CD4-positive, alpha-beta T cell (primary cell): ENCODE data around the gene CLDN22. TPM values are rescaled to one million over a fixed set of nuclear protein-coding genes. Genes with fewer than 3 reads are reported as not detected.

Experiments used
- ATAC-seq: fragments of 200-7000 bp; cut with Tn5 transposase; one replicate; pipeline ENCODE4 v1.10.0; 2022; ENCODE audit warnings: mild to moderate bottlenecking; ENCODE audit not compliant: poor library complexity
- CTCF ChIA-PET: fragments of 350-600 bp; sonication (Branson Sonifier 250); formaldehyde crosslinking; loops from one replicate; lab custom pipeline; 2021; ENCODE audit warnings: antibody characterized with exemption, inconsistent platforms; lab: Charles Lee
- POLR2A ChIA-PET: fragments of 350-600 bp; sonication (Branson Sonifier 250); formaldehyde crosslinking; loops from one replicate; lab custom pipeline; 2021; ENCODE audit warnings: antibody characterized with exemption, inconsistent platforms; lab: Charles Lee
- DNase-seq, 14 experiments: peaks; one replicate each; pipeline ENCODE4 v3.0.0-alpha.2; 2013 to 2020; ENCODE audit warnings: mixed read lengths in 2 of 14
- H3K27ac ChIP-seq, 2 donors: one replicate each; pipeline versions ENCODE4 v1.5.1 to v1.7.0; 2013; ENCODE audit warnings: low read length in 2 of 2, low read depth in 1 of 2, mild to moderate bottlenecking in 1 of 2
- H3K27me3 ChIP-seq, 2 experiments: 1 replicate in 1 of 2; 2 replicates in 1 of 2; pipeline versions ENCODE4 v1.6.1 to v1.7.0; 2013; ENCODE audit warnings: low read length in 2 of 2, control low read depth in 1 of 2, mild to moderate bottlenecking in 1 of 2, moderate library complexity in 1 of 2; ENCODE audit not compliant: insufficient read depth in 2 of 2, control insufficient read depth in 1 of 2
- H3K36me3 ChIP-seq: one replicate; pipeline ENCODE4 v1.6.1; 2013; ENCODE audit warnings: low read length, control low read depth; ENCODE audit not compliant: insufficient read depth
- H3K4me1 ChIP-seq: one replicate; pipeline ENCODE4 v1.6.1; 2013; ENCODE audit warnings: low read length, control low read depth; ENCODE audit not compliant: insufficient read depth
- H3K4me3 ChIP-seq: one replicate; pipeline ENCODE4 v1.5.1; 2013; ENCODE audit warnings: mild to moderate bottlenecking, low read length, moderate library complexity
- H3K9me3 ChIP-seq, 2 experiments: 1 replicate in 1 of 2; 2 replicates in 1 of 2; pipeline versions ENCODE4 v1.6.1 to v1.7.0; 2013; ENCODE audit warnings: low read length in 2 of 2, mild to moderate bottlenecking in 2 of 2, control low read depth in 1 of 2, moderate library complexity in 1 of 2; ENCODE audit not compliant: control insufficient read depth in 1 of 2, insufficient read depth in 1 of 2
- H3K27ac Mint-ChIP-seq: one replicate; pipeline ENCODE4 v1.8.0; 2020; ENCODE audit warnings: mixed read lengths
- H3K27me3 Mint-ChIP-seq: one replicate; pipeline ENCODE4 v1.8.0; 2021; ENCODE audit warnings: mixed read lengths
- H3K36me3 Mint-ChIP-seq: one replicate; pipeline ENCODE4 v1.8.0; 2021; ENCODE audit warnings: low read depth, mixed read lengths
- H3K4me1 Mint-ChIP-seq: one replicate; pipeline ENCODE4 v1.8.0; 2021; ENCODE audit warnings: low read depth, mixed read lengths
- H3K4me3 Mint-ChIP-seq: one replicate; pipeline ENCODE4 v1.8.0; 2020; ENCODE audit warnings: mild to moderate bottlenecking, mixed read lengths
- H3K9me3 Mint-ChIP-seq: one replicate; pipeline ENCODE4 v1.8.0; 2020; ENCODE audit warnings: mixed read lengths
- intact Hi-C, 2 experiments: fragments of 100-400 bp; cut with DNase I in 1 of 2; cut with micrococcal nuclease in 1 of 2; formaldehyde crosslinking; loops; one replicate each; pipeline versions ENCODE4 v1.15.1 to v1.9.0; 2023 to 2025; cut with DNase I, micrococcal nuclease
- total RNA-seq, 174 experiments: library from RNA in 2 of 174; stranded (reverse) in 2 of 174; gene quantifications; one replicate each; pipeline ENCODE4 v1.2.3 and lab custom pipeline; 2021 to 2026
- TF ChIP-seq, protein P1 (sequence below): fragments of 200-600 bp; IDR thresholded peaks from one replicate; pipeline ENCODE4 v1.8.0; 2022; ENCODE audit warnings: antibody characterized with exemption, mild to moderate bottlenecking

CLDN22 gene
- total RNA-seq, 2 experiments from 2014 or later: not detected

- no peaks in the 10 kb centered on the region for H3K4me1 Mint-ChIP-seq
- Histone ChIP-seq H3K36me3 (no peaks in the 10 kb centered on the region), H3K27ac (no peak overlapping the region), H3K27me3 (peaks cover 3 to 20% of the 10 kb centered on the region in 2 experiments), H3K9me3 (peaks cover 0 to 5% of the 10 kb centered on the region in 2 experiments), H3K4me1 (peaks cover 7% of the 10 kb centered on the region), H3K4me3 (no peak overlapping the region)
- CTCF ChIA-PET: no interaction called here
- TF ChIP-seq, protein P1, sequence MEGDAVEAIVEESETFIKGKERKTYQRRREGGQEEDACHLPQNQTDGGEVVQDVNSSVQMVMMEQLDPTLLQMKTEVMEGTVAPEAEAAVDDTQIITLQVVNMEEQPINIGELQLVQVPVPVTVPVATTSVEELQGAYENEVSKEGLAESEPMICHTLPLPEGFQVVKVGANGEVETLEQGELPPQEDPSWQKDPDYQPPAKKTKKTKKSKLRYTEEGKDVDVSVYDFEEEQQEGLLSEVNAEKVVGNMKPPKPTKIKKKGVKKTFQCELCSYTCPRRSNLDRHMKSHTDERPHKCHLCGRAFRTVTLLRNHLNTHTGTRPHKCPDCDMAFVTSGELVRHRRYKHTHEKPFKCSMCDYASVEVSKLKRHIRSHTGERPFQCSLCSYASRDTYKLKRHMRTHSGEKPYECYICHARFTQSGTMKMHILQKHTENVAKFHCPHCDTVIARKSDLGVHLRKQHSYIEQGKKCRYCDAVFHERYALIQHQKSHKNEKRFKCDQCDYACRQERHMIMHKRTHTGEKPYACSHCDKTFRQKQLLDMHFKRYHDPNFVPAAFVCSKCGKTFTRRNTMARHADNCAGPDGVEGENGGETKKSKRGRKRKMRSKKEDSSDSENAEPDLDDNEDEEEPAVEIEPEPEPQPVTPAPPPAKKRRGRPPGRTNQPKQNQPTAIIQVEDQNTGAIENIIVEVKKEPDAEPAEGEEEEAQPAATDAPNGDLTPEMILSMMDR: no peak
- ATAC-seq (no peak), DNase-seq (no peak)
- H3K4me3 Mint-ChIP-seq: no peak overlapping the region
- POLR2A ChIA-PET: no interaction called here
- intact Hi-C loops: no loop called here
- H3K36me3 Mint-ChIP-seq: no peaks in the 10 kb centered on the region
- no peaks in the 10 kb centered on the region for H3K9me3 Mint-ChIP-seq
- H3K27ac Mint-ChIP-seq: no peak overlapping the region
- H3K27me3 Mint-ChIP-seq: peaks cover 57% of the 10 kb centered on the region
Measured at GRCh38 chr4:183347566-183347965, 27.5 kb upstream of the CLDN22 start.

DNA sequence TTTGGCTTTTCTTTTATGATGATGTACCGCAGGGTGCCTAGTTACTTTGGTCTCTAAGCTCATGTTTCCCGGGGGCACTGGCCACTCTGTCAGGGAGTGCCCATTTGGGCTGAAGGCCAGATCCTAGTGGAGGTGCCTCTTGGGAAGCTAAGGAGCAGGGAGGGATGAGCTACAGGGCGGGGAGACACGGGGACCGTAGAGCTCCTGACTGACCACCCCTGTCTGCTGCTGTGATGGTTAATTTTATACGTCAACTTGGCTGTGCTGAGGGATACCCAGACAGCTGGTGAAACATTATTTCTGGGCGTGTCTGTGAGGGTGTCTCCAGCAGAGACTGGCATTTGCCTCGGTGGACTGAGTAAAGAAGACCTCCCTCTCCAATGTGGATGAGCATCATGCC, 27.1 kb upstream of the CLDN22 start:
- intact Hi-C loops: no loop called here
- Mint-ChIP-seq H3K4me1 (no peaks in the 10 kb centered on the region), H3K4me3 (no peak overlapping the region), H3K27ac (no peak overlapping the region), H3K27me3 (peaks cover 54% of the 10 kb centered on the region), H3K36me3 (no peaks in the 10 kb centered on the region), H3K9me3 (no peaks in the 10 kb centered on the region)
- ChIA-PET POLR2A (no interaction called here), CTCF (interaction anchor here (0.7 kb wide), 1 partner anchor 25 kb away, joined by 3 read pairs; no protein-coding TSS in a partner anchor)
- Histone ChIP-seq H3K4me1 (peaks cover 8% of the 10 kb centered on the region), H3K27ac (no peak overlapping the region), H3K4me3 (no peak overlapping the region), H3K36me3 (no peaks in the 10 kb centered on the region), H3K27me3 (peaks cover 3 to 20% of the 10 kb centered on the region in 2 experiments), H3K9me3 (peaks cover 0 to 8% of the 10 kb centered on the region in 2 experiments)
- TF ChIP-seq, protein P1: no peak
- no peak for ATAC-seq
- no peak for DNase-seq

DNA sequence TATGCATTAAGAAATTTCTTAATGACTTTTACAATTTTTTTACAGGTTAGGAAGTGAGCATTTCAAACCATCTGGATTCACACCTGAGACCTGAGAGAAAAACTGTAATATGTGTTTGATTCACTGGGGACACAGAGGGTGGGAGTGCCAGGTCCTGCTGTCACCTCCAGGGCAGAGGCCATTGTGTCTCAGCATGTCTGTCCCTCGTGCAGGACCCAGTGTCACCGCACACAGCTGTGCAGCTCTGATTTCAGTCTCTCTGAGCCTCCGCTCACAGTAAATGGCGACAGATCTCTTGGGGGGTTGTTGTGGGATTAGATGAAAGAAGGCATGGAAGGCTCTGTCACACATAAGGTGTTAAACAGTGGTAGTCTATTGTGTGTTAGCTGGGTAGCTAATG, 25.2 kb upstream of the CLDN22 start:
- Histone ChIP-seq H3K4me3 (no peak overlapping the region), H3K9me3 (peaks cover 0 to 8% of the 10 kb centered on the region in 2 experiments), H3K27ac (no peak overlapping the region), H3K36me3 (no peaks in the 10 kb centered on the region), H3K4me1 (peaks cover 8% of the 10 kb centered on the region), H3K27me3 (peaks cover 3 to 17% of the 10 kb centered on the region in 2 experiments)
- intact Hi-C loops: no loop called here
- ChIA-PET POLR2A (no interaction called here), CTCF (no interaction called here)
- H3K27me3 Mint-ChIP-seq: peaks cover 48% of the 10 kb centered on the region
- TF ChIP-seq, protein P1: no peak
- no peaks in the 10 kb centered on the region for H3K9me3 Mint-ChIP-seq
- no peak for ATAC-seq
- H3K4me3 Mint-ChIP-seq: no peak overlapping the region
- DNase-seq: no peak
- H3K36me3 Mint-ChIP-seq: no peaks in the 10 kb centered on the region
- no peaks in the 10 kb centered on the region for H3K4me1 Mint-ChIP-seq
- H3K27ac Mint-ChIP-seq: no peak overlapping the region
